Left renal cortex interstitium (tissue), 4 donors: ENCODE results near the gene FUT3. TPM values are rescaled to one million over a fixed set of nuclear protein-coding genes. Genes with fewer than 3 reads are reported as not detected.
"Not testable (repeated sequence)": the region's sequence is repeated elsewhere in the genome, so short reads cannot be mapped to it uniquely, and the experiment has no call there.

Source experiments
- DNase-seq, 4 donors: peaks; one replicate each; pipeline ENCODE4 v3.0.0-alpha.2; 2013; ENCODE audit warnings: low read depth in 4 of 4, low spot score in 2 of 4, missing footprints in 1 of 4
- polyA plus RNA-seq, 4 donors: library from polyadenylated mRNA; unstranded; fragments of 120-200 nt; gene quantifications; one replicate each; pipeline ENCODE4 v1.2.1, GENCODE V29; 2013; ENCODE audit not compliant: insufficient read length in 4 of 4

The FUT3 gene
- polyA plus RNA-seq, result 1 to 10 TPM in 2 of 4 donors, under 1 TPM in 2; 0.32 to 1.3 (median 0.74) TPM

GRCh38 chr19:5851302-5851701, at the start of gene FUT3:
TSS of gene FUT3 (minus strand) at chr19:5851449.
- DNase-seq, result no peak

DNA sequence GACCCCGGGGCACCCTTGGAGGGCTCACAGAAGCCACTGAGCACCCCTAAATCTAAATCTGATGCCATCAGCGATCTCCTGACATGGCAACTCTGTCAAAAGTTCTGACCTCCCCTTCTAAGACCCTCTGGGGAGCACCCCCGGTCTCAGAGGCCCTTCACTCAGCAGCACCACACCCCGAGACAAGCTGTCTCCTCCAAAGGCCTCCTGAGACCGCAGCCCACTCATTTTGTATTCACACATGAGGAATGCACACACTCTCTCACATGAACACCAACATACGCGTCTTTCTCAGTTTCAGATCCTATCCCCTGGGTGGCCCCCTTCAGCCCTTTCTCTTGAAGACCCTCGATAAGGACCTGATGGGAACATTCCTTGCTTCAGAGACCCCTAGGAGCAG, 49.7 kb upstream of the FUT3 start:
- no peak for DNase-seq

GRCh38 chr19:5899728-5900526, 48.7 kb upstream of the FUT3 start:
- no peak for DNase-seq

- DNase-seq, result no peak
These were observed 46.1 kb upstream of the FUT3 start for GRCh38 chr19:5897189-5897969.

DNA sequence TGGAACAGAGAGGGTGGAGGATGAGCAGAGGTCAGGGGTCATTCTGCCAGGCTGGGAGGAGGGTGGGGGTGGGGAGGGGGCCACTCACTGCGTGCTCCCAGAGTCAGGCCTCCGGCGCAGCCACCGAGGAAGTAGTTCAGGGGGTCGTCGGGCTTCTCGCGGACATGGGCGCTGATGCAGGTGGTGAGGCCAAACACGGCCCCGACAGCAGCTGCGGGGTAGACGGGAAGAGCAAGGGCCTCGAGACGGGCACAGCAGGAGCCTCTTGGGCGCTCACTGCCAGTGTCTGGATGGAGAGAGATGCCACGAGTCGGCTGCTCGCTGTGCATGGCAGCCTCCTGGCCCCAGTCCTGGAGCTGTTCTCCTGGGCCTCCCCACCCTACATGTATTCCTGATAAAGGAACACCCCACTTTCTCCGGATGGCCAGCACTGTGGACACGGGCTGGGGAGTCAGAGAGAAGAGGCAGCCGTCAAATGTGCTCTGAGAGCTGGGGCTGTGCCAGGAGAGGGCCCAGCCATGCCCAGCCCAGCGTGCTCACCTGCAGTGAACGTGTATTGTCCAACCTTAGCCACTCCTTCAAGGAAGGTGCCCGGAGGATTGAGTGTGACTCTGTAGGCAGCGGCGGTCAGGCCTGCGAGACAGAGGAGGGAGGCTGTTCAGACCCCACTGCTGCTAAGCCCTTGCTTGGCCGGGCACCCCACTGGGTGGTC, 45.3 kb upstream of the FUT3 start:
- DNase-seq, result no peak

DNA sequence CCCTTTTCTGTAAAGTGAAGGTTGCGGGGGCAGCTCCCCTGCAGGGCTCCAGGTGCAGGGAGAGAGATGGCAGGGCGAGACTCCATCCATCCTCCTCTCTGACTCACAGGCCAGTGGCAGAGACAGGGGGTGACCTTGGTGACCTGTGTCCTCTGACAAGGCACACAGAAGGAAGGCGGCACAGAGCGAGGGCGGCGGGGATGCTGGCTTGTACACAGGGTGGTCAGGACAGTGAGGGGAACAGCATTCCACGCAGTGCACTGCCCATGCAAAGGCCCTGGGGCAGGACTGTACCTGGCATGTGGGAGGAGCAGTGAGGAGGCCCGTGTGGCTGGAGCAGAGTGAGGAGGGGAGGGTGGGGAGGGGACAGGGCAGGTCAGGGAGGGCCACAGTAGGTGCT, 44.6 kb upstream of the FUT3 start:
- no peak for DNase-seq

- no peak for DNase-seq
These were observed 44.2 kb upstream of the FUT3 start for GRCh38 chr19:5895409-5895808.

DNA sequence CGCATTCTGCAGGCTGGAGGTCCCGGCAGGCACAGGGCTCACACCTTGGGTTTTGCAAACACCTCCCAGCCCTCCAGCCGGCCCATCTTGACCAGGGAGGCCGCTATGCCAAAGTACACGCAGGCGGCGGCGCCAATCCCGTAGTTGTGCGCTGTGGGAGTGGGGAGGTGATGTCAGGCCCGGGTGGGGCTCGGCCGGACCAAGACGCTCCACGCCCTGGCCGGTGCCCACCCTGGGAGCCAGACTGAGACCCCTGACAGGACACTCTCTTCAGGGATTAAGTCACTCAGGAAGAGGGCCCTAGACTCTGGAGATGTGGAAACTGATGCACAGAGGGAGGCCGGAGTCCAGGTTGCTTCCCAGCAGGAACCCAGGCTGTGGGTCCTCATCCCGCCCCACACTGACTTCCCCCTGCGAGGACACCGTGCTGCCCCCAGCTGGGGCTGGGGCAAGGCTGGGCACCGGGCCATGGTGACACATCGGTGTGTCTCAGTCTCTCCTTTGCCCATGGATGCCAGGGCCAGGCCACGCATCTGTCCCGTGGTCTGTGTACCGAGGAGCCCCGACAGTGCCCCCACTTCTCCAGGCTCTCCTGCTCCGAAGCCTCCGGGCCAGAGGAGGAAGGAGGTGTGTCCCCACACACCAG, 43.6 kb upstream of the FUT3 start:
- DNase-seq, result no peak

GRCh38 chr19:5893907-5894703, 42.9 kb upstream of the FUT3 start:
- no peak for DNase-seq

DNA sequence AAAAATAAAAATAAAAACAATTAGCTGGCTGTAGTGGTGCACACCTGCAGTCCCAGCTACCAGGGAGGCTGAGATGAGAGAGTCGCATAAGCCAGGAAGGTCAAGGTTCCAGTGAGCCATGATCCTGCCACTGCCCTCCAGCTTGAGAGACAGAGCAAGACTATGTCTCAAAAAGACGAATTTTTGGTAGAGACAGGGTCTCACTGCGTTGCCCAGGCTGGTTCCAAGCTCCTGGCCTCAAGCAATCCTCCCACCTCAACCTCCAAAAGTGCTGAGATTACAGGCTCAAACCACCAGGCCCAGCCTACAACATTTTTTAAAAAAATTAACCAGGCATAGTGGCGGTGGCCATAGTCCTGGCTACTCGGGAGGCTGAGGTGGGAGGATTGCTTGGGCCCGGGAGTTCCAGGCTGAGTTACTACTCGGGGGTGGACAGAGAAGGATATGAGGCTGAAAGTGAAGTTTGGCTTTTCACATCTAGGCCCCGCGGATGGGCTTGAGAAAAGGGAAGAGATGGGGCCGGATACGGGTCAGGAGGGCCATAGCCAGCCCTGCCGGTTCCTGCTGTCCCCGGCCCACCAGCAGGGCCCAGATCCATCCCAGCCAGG, 42.2 kb upstream of the FUT3 start:
- DNase-seq, result no peak

DNA sequence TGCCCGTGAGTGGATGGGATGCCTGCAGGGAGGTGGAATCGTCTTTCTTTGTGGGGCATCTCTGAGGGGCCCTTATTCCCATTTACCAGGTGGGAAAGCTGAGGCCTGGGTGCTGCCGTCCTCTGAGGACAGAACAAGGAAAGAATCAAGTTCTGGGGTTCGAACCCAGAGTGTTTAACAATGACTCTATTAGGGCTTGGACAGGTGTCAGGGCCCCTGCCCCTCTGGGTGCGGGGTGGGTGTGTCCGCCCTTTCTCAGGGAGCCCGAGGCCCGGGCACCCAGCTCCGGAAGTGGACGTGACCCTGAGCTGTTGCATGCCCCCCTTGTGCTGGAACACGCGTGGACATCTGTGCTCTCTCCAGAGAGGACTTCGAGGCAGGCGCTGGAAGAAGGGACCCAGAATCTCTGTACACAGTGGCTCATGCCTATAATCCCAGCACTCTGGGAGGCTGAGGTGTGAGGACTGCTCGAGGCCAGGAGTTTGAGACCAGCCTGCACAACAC, 41.6 kb upstream of the FUT3 start:
- DNase-seq, result no peak

- DNase-seq, result no peak
These were observed 40.9 kb upstream of the FUT3 start for GRCh38 chr19:5891938-5892771.

DNA sequence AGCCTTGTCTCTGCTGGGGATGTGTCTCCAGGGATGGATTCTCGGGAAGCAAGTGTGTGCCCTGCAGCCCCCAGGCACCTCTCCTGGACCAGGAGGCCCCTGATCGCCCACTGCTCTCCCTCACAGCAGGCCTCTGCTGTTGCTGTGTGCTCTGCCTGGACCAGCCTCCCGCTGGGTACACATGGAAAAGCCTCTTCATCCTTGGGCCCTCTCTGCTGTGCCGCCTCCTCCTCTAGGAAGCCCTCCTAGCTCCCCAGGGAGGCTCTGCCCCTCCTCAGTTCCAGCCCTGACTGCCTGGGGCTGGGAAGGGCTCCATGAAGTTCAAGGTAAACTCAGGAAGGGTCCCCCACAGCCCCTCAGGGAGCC, 40.3 kb upstream of the FUT3 start:
- DNase-seq, result no peak

DNA sequence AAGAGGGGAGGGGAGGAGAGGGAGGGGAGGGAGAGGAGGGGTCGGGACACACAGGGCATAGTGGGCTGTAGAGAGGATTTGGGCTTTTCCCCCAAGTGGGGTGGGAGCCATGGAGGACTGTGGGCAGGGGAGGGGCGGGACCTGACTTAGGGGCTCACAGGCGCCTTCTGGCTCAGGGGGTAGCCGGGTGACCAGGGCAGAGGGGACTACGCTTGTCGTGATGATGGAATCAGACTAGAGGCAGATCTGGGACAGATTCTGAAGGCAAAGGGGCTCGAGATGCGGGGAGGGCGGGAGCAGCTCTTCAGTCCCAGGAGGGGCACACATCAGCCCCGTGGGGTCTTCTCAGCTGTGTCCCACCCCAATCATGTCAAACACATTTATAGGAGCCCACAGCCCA, 38.9 kb upstream of the FUT3 start:
- DNase-seq, result no peak

DNA sequence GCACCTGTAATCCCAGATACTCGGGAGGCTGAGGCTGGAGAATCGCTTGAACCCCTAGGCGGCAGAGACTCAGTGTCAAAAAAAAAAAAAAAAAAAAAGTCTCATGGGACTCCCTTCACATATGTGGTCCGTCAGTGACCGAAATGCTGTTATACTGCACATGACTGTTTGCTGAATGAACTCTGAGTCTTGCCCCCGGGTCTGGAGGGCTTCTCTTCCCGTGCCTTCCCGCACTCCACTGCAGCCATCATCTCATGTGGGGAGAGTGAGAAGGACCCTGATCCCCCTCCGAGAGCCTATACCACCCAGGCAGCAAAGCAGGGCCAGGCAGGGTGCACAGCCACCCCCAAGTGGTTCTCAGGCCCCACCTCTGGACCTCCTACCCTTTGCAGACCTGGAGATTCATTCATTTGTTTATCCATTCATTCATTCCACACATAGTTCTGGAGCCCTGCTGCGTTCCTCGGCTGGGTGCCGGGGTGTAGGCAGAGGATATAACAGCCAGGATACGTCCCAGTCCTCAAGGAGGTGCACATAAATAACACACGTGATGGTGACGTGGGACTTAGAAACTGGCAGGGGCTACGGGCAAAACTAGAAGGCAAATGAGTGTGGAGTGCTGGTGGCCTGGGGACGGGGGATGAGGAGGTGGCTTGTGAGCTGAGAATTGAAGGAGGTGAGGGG, 38.2 kb upstream of the FUT3 start:
- DNase-seq, result no peak

- not testable (repeated sequence) for DNase-seq
These were observed 33.0 kb upstream of the FUT3 start for GRCh38 chr19:5884065-5884811.

GRCh38 chr19:5883157-5883873, 32.1 kb upstream of the FUT3 start:
- DNase-seq, result not testable (repeated sequence)
